ENCODE measurements around the gene SLCO3A1.

GRCh38 chr15:92049290-92049989 is 195.9 kb downstream of the SLCO3A1 start:
- TF ChIP-seq CTCF (IDR thresholded peaks at IDR 0.05; ENCODE audit: low read depth, low read length) (no peak), EZH2phosphoT487 (IDR thresholded peaks at IDR 0.05; ENCODE audit: low read depth) (no peak)
